Cardiac fibroblast (primary cell): ENCODE results near the gene HDGFL3.

Source experiments
- DNase-seq, 2 donors: peaks; one replicate each; pipeline versions ENCODE4 v3.0.0 to v3.0.0-alpha.2; 2010; ENCODE audit warnings: low read depth in 2 of 2
- H3K4me3 ChIP-seq, 2 donors: replicated peaks in 1 of 2; 1 replicate in 1 of 2; 2 replicates in 1 of 2; pipeline ENCODE4 v1.5.1; 2011; ENCODE audit warnings: low read depth in 2 of 2, low read length in 2 of 2, mild to moderate bottlenecking in 2 of 2, moderate library complexity in 1 of 2
- CTCF ChIP-seq: IDR thresholded peaks from one replicate; pipeline ENCODE4 v1.5.1; 2011; ENCODE audit warnings: low read depth, mild to moderate bottlenecking, low read length, inconsistent platforms

The HDGFL3 gene

DNA sequence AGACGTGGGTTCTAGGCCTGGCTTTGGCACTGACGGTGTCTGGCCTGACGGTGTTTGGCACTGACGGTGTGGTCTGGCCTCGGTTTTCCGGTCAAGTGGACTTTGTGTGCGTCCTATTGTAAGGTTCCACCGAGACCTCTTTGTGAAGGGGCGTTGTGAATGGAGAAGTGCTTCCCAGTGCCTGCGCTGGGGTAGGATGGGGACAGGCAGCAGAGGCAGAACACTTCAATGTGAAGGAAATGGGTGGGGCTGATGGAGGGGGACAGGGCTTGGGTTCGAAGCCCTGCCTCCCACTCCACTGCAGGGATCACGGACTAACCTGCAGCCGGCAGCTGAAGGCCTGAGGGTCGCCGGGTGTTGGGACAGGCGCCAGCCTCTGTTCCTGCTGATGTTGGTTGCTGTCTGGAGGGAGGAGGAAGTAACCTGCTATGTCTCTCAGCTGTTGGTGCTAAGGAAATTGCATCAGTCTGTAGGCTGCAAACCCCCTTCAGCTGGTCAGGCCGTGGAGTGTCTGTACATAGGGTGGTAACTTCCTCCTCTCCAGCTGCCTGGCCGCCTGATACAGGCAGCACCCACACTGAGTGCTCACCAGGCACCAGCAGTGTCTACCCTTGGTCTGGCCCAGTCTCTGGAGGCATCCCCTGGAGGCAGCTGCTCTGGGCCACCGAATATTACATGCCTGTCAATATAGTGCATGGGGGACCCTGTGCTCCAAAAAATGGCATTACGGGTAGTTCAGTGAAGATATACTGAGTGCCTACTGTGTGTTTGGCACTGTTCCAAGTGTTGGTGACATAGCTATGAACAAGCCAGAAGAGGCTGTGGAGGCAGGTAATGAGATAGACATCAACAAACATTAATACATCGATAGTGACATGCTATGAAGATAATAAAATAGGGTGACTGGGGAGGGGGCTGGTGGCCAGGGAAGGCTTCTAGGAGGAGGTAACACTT is 99.1 kb downstream of the HDGFL3 start:
- H3K4me3 ChIP-seq: peak overlapping the region; percentile 26 to 63
- peak; percentile 70 to 79 for DNase-seq
- no peak for TF ChIP-seq CTCF

- TF ChIP-seq CTCF: no peak
- H3K4me3 ChIP-seq: peak overlapping the region; percentile 38 to 63
- DNase-seq: no peak
Observed at GRCh38 chr15:83107841-83108181, 99.8 kb downstream of the HDGFL3 start.

GRCh38 chr15:83106994-83107840 is 100.4 kb downstream of the HDGFL3 start, which contains the start of gene TM6SF1:
Gene TM6SF1 (plus strand): TSS chr15:83107645. CDS start chr15:83107681, 36 bp downstream.
- no peak for DNase-seq
- peak within 1 kb of the TSS; percentile 38 to 63 for H3K4me3 ChIP-seq
- TF ChIP-seq CTCF: no peak

GRCh38 chr15:83105440-83105839 is 102.2 kb downstream of the HDGFL3 start:
- TF ChIP-seq CTCF: no peak

GRCh38 chr15:83104141-83104540 is 103.5 kb downstream of the HDGFL3 start:
- no peak for DNase-seq
- no peak for TF ChIP-seq CTCF
- no peak overlapping the region for H3K4me3 ChIP-seq

More at GRCh38 chr15:83105440-83105839, 102.2 kb downstream of the HDGFL3 start:
- no peak overlapping the region for H3K4me3 ChIP-seq
- no peak for DNase-seq

DNA sequence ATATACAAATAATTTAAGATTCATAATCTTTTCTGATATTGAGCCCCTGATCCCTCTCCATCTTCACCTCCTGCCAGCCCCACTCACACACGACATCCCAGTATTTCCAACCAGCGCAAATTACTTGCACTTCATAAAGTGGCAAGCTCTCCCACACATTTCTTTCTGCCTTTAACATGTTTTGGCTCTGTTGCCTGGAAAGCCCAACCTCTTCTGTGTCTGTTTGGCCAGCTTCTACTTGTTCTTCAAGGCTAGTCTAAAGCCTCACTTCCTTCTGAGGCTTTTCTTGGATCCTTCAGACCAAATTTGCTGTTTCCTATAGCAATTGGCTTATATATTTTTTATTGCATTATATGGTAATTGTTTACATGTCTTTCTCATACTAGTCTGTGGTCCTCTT is 105.3 kb downstream of the HDGFL3 start:
- DNase-seq: peak in 1 of 2 donors; percentile 33
- TF ChIP-seq CTCF: no peak
- no peak overlapping the region for H3K4me3 ChIP-seq
